Lower leg skin (tissue), 3 donors: Measurements from ENCODE around the gene ADAP2.

Source experiments
- POLR2A ChIP-seq, 2 donors: fragments of 450-650 bp; IDR thresholded peaks; one replicate each; pipeline ENCODE4 v1.6.1; 2016 to 2017; ENCODE audit warnings: antibody characterized with exemption in 2 of 2, mild to moderate bottlenecking in 1 of 2, moderate library complexity in 1 of 2
- TF ChIP-seq, protein P1 (sequence below), 3 donors: fragments of 450-650 bp; IDR thresholded peaks; one replicate each; pipeline ENCODE4 v1.5.1; 2016; ENCODE audit warnings: antibody characterized with exemption in 3 of 3, mild to moderate bottlenecking in 3 of 3, moderate library complexity in 2 of 3

DNA sequence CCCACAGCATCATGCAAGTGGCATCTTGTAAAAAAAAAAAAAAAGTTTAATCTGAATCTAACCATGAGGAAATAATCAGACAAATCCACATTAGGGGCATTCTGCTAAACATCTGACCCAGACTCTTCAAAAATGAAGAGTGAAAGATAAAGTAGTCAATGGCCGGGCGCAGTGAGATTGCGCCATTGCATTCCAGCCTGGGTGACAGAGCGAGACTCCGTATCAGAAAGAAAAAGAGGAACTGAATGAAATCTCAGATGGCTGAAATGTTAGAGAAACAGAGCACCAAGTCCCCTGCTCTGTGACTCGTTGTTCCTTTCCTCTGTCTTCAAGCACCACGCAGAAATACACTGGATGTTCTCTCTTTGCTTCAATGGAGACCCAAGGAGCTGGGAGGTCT is 36.4 kb downstream of the ADAP2 start:
- TF ChIP-seq POLR2A (IDR thresholded peaks at IDR 0.05): no peak
- TF ChIP-seq, protein P1, sequence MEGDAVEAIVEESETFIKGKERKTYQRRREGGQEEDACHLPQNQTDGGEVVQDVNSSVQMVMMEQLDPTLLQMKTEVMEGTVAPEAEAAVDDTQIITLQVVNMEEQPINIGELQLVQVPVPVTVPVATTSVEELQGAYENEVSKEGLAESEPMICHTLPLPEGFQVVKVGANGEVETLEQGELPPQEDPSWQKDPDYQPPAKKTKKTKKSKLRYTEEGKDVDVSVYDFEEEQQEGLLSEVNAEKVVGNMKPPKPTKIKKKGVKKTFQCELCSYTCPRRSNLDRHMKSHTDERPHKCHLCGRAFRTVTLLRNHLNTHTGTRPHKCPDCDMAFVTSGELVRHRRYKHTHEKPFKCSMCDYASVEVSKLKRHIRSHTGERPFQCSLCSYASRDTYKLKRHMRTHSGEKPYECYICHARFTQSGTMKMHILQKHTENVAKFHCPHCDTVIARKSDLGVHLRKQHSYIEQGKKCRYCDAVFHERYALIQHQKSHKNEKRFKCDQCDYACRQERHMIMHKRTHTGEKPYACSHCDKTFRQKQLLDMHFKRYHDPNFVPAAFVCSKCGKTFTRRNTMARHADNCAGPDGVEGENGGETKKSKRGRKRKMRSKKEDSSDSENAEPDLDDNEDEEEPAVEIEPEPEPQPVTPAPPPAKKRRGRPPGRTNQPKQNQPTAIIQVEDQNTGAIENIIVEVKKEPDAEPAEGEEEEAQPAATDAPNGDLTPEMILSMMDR (IDR thresholded peaks at IDR 0.05): no peak
